ENCODE data around the gene OTUD6A. TPM values are rescaled to one million over a fixed set of nuclear protein-coding genes. Genes with fewer than 3 reads are reported as not detected.

OTUD6A gene, protein sequence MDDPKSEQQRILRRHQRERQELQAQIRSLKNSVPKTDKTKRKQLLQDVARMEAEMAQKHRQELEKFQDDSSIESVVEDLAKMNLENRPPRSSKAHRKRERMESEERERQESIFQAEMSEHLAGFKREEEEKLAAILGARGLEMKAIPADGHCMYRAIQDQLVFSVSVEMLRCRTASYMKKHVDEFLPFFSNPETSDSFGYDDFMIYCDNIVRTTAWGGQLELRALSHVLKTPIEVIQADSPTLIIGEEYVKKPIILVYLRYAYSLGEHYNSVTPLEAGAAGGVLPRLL
- not detected in 2 replicates for total RNA-seq
- not detected in 2 replicates for polyA plus RNA-seq
- polyA plus RNA-seq (2012), result not detected in 2 replicates
- not detected in 2 replicates for polyA minus RNA-seq (ENCODE audit: low replicate concordance)

DNA sequence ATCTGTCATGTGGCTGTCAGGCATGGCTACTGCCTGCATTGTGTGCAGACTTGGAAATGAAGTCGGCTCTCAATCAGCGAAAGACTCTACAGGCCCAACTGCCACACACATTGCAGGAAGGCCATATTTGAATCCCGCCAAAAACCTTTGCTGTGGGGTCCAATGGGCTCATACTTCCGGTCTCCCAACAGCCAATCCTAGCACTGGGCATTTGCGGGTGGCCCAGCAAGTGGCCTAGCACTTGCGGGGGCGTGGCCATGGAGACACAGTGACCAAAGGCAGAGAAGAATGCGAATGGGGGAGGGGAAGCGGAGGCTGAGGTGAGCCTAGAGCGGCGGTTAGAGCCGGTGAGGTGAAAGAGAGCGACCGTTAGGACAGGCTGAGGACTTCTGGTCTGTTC lies at the start of gene OTUD6A:
OTUD6A (plus strand) TSS at position 382 of the 400 bp plus-strand sequence. CDS start 68 bp downstream, outside the sequence.
- Histone ChIP-seq H3K4me3 (replicated peaks in 1 of 4; ENCODE audit: control extremely low read depth in 1 of 4, insufficient read depth in 1 of 4, low read depth in 3 of 4, low read length in 4 of 4) (no peak within 1 kb of the TSS), H3K79me2 (ENCODE audit: control insufficient read depth, insufficient read depth, low read length) (no peaks in the 10 kb centered on the region), H2AFZ (ENCODE audit: low read length) (no peak within 1 kb of the TSS), H3K27me3 (ENCODE audit: control insufficient read depth, insufficient read depth, low read length) (no peaks in the 10 kb centered on the region), H4K20me1 (ENCODE audit: control insufficient read depth, extremely low read depth, insufficient read depth, low read length) (no peaks in the 10 kb centered on the region), H3K4me1 (ENCODE audit: control insufficient read depth, extremely low read depth, insufficient read depth, low read length) (no peaks in the 10 kb centered on the region), H3K36me3 (ENCODE audit: control insufficient read depth, insufficient read depth, low read length) (no peaks in the 10 kb centered on the region), H3K4me2 (ENCODE audit: extremely low read depth, insufficient read depth, low read length) (no peak within 1 kb of the TSS), H3K9me3 (ENCODE audit: control insufficient read depth, insufficient read depth, low read depth, low read length) (no peaks in the 10 kb centered on the region), H3K27ac (ENCODE audit: insufficient read depth, low read length) (no peak within 1 kb of the TSS), H3K9ac (ENCODE audit: insufficient read depth, low read length) (no peak within 1 kb of the TSS)
- DNase-seq (ENCODE audit: low read depth in 2 of 2), result no peak
- TF ChIP-seq, protein P1, sequence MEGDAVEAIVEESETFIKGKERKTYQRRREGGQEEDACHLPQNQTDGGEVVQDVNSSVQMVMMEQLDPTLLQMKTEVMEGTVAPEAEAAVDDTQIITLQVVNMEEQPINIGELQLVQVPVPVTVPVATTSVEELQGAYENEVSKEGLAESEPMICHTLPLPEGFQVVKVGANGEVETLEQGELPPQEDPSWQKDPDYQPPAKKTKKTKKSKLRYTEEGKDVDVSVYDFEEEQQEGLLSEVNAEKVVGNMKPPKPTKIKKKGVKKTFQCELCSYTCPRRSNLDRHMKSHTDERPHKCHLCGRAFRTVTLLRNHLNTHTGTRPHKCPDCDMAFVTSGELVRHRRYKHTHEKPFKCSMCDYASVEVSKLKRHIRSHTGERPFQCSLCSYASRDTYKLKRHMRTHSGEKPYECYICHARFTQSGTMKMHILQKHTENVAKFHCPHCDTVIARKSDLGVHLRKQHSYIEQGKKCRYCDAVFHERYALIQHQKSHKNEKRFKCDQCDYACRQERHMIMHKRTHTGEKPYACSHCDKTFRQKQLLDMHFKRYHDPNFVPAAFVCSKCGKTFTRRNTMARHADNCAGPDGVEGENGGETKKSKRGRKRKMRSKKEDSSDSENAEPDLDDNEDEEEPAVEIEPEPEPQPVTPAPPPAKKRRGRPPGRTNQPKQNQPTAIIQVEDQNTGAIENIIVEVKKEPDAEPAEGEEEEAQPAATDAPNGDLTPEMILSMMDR (conservative IDR thresholded peaks at IDR 0.05 in 1 of 2, IDR thresholded peaks at IDR 0.05 in 1 of 2; ENCODE audit: low read depth in 1 of 2, low read length in 2 of 2), result no peak
- no peak for TF ChIP-seq EZH2 (IDR thresholded peaks at IDR 0.05; ENCODE audit: low read length, missing control alignments)

DNA sequence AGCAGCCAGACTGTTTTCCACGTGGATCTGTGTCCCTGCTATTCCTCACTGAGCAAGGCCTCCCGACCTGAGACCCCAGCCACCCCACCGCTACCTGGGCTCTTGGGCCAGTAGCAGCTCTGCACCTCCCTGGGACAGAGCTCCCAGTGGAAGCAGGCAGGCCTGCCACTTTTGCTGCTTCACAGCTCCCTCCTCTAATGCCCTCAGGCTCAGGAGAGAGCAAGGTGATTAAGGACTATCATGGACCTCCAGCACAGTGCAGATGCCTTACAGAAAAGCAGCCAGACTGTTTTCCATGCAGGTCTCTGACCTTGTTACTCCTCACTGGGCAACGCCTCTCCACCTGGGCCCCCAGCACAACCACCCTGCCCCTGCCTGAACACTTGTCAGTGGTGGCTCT lies 49.5 kb upstream of the OTUD6A start:
- H3K79me2 ChIP-seq (ENCODE audit: control insufficient read depth, insufficient read depth, low read length), result no peaks in the 10 kb centered on the region
- H2AFZ ChIP-seq (ENCODE audit: low read length), result no peak overlapping the region
- H3K4me2 ChIP-seq (ENCODE audit: extremely low read depth, insufficient read depth, low read length), result no peak overlapping the region
- no peak overlapping the region for H3K9ac ChIP-seq (ENCODE audit: insufficient read depth, low read length)
- no peaks in the 10 kb centered on the region for H4K20me1 ChIP-seq (ENCODE audit: control insufficient read depth, extremely low read depth, insufficient read depth, low read length)
- H3K9me3 ChIP-seq (ENCODE audit: control insufficient read depth, insufficient read depth, low read depth, low read length), result no peaks in the 10 kb centered on the region
- no peak for DNase-seq (ENCODE audit: low read depth in 2 of 2)
- H3K27me3 ChIP-seq (ENCODE audit: control insufficient read depth, insufficient read depth, low read length), result no peaks in the 10 kb centered on the region
- H3K36me3 ChIP-seq (ENCODE audit: control insufficient read depth, insufficient read depth, low read length), result no peaks in the 10 kb centered on the region
- no peak overlapping the region for H3K4me3 ChIP-seq (replicated peaks in 1 of 4; ENCODE audit: control extremely low read depth in 1 of 4, insufficient read depth in 1 of 4, low read depth in 3 of 4, low read length in 4 of 4)
- TF ChIP-seq, protein P1 (conservative IDR thresholded peaks at IDR 0.05 in 1 of 2, IDR thresholded peaks at IDR 0.05 in 1 of 2; ENCODE audit: low read depth in 1 of 2, low read length in 2 of 2), result no peak
- TF ChIP-seq EZH2 (IDR thresholded peaks at IDR 0.05; ENCODE audit: low read length, missing control alignments), result no peak
- no peaks in the 10 kb centered on the region for H3K4me1 ChIP-seq (ENCODE audit: control insufficient read depth, extremely low read depth, insufficient read depth, low read length)
- H3K27ac ChIP-seq (ENCODE audit: insufficient read depth, low read length), result no peak overlapping the region

DNA sequence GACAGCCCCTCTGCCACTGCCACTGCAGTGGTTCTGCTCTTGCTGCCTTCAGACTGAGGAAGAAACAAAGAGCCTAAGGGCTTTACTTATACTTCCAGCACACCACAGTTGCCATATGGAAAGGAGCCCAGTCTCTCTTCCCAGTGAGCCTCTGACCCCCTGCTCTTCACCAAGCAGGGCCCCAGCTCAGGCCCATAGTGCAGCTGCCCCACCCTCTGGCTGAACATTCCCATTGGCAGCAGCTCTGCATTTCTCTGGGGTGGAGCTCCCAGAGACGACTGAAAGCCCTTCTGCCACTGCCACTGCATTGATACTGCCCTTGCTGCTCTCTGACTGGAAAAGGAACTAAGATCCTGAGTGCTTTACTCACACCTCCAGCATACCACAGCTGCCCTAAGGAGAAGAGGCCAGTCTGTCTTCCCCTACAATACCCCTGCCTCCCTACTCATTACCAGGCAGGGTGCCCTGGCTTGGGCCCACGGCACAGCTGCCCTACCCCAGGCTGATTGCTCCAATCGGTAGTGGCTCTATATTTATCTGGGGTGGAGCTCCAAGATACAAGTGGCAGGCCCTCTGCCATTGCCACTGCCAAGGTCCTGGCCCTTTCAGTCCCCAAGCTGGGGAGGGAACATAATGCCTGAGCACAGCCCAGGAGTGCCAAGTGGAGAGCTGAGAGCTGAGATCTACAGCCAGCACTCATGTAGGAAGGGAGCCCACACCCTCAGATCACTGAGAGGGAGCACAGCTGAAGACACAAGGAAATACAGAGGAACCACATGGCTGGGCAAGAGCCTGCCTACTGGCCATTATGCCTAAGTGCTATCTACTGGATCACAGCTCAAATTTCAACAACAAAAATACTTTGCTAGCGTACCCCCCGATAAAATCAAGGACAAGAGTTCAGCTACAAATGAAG lies 48.5 kb upstream of the OTUD6A start:
- Histone ChIP-seq H3K4me2 (ENCODE audit: extremely low read depth, insufficient read depth, low read length) (no peak overlapping the region), H4K20me1 (ENCODE audit: control insufficient read depth, extremely low read depth, insufficient read depth, low read length) (no peaks in the 10 kb centered on the region), H3K9ac (ENCODE audit: insufficient read depth, low read length) (no peak overlapping the region), H3K4me1 (ENCODE audit: control insufficient read depth, extremely low read depth, insufficient read depth, low read length) (no peaks in the 10 kb centered on the region), H3K27ac (ENCODE audit: insufficient read depth, low read length) (no peak overlapping the region), H3K36me3 (ENCODE audit: control insufficient read depth, insufficient read depth, low read length) (no peaks in the 10 kb centered on the region), H3K79me2 (ENCODE audit: control insufficient read depth, insufficient read depth, low read length) (no peaks in the 10 kb centered on the region), H3K9me3 (ENCODE audit: control insufficient read depth, insufficient read depth, low read depth, low read length) (no peaks in the 10 kb centered on the region), H3K4me3 (replicated peaks in 1 of 4; ENCODE audit: control extremely low read depth in 1 of 4, insufficient read depth in 1 of 4, low read depth in 3 of 4, low read length in 4 of 4) (no peak overlapping the region), H2AFZ (ENCODE audit: low read length) (no peak overlapping the region), H3K27me3 (ENCODE audit: control insufficient read depth, insufficient read depth, low read length) (no peaks in the 10 kb centered on the region)
- no peak for TF ChIP-seq EZH2 (IDR thresholded peaks at IDR 0.05; ENCODE audit: low read length, missing control alignments)
- TF ChIP-seq, protein P1 (conservative IDR thresholded peaks at IDR 0.05 in 1 of 2, IDR thresholded peaks at IDR 0.05 in 1 of 2; ENCODE audit: low read depth in 1 of 2, low read length in 2 of 2), result no peak
- DNase-seq (ENCODE audit: low read depth in 2 of 2), result peak in 1 of 2 donors; percentile 41

All from fibroblast of lung (primary cell).